ENCODE data around the gene FAM114A2.
A peak's percentile ranks its signal among the peaks of the same experiment; 100 is the strongest.

FAM114A2 gene

GRCh38 chr5:154044099-154044498, 5.4 kb upstream of the FAM114A2 start:
- no peak for DNase-seq
- H2AFZ ChIP-seq (ENCODE audit: low read depth, low read length): no peak overlapping the region
- ATAC-seq (ENCODE audit: insufficient read depth, low read depth): no peak
- H3K4me3 ChIP-seq (ENCODE audit: low read depth in 1 of 2, low read length in 2 of 2): no peak overlapping the region
- H3K4me1 ChIP-seq (ENCODE audit: insufficient read depth, low read length): peaks cover 24% of the 10 kb centered on the region
- peaks cover 9% of the 10 kb centered on the region; the same call in 1 of the 2 replicates for H4K20me1 ChIP-seq (ENCODE audit: insufficient read depth, low read length)
- no peak overlapping the region for H3K4me2 ChIP-seq (ENCODE audit: insufficient read depth, low read length)
- no peaks in the 10 kb centered on the region for H3K27me3 ChIP-seq (ENCODE audit: insufficient read depth, low read length, poor library complexity)
- peaks cover 62% of the 10 kb centered on the region for H3K79me2 ChIP-seq (ENCODE audit: insufficient read depth, low read length)
- H3K27ac ChIP-seq (ENCODE audit: low read length): no peak overlapping the region
- TF ChIP-seq CTCF (IDR thresholded peaks at IDR 0.05; ENCODE audit: borderline replicate concordance, extremely low read depth, low read length, poor library complexity, severe bottlenecking): no peak
- no peak for TF ChIP-seq EZH2 (IDR thresholded peaks at IDR 0.05; ENCODE audit: borderline replicate concordance, low read depth, low read length, severe bottlenecking)
- H3K9ac ChIP-seq (ENCODE audit: low read depth, low read length): no peak overlapping the region
- H3K36me3 ChIP-seq (ENCODE audit: insufficient read depth, low read length): peaks cover 5% of the 10 kb centered on the region
- H3K9me3 ChIP-seq (ENCODE audit: insufficient read depth, low read length, severe bottlenecking): no peaks in the 10 kb centered on the region

- Histone ChIP-seq H3K4me3 (ENCODE audit: low read depth in 1 of 2, low read length in 2 of 2) (no peak overlapping the region), H3K4me2 (ENCODE audit: insufficient read depth, low read length) (no peak overlapping the region), H3K79me2 (ENCODE audit: insufficient read depth, low read length) (peaks cover 71% of the 10 kb centered on the region), H2AFZ (ENCODE audit: low read depth, low read length) (no peak overlapping the region), H4K20me1 (ENCODE audit: insufficient read depth, low read length) (peaks cover 9% of the 10 kb centered on the region; the same call in 1 of the 2 replicates), H3K27me3 (ENCODE audit: insufficient read depth, low read length, poor library complexity) (no peaks in the 10 kb centered on the region), H3K36me3 (ENCODE audit: insufficient read depth, low read length) (peaks cover 5% of the 10 kb centered on the region), H3K4me1 (ENCODE audit: insufficient read depth, low read length) (peaks cover 27% of the 10 kb centered on the region), H3K9me3 (ENCODE audit: insufficient read depth, low read length, severe bottlenecking) (no peaks in the 10 kb centered on the region), H3K27ac (ENCODE audit: low read length) (no peak overlapping the region), H3K9ac (ENCODE audit: low read depth, low read length) (no peak overlapping the region)
- no peak for DNase-seq
- ATAC-seq (ENCODE audit: insufficient read depth, low read depth): no peak
- TF ChIP-seq CTCF (IDR thresholded peaks at IDR 0.05; ENCODE audit: borderline replicate concordance, extremely low read depth, low read length, poor library complexity, severe bottlenecking): no peak
- TF ChIP-seq EZH2 (IDR thresholded peaks at IDR 0.05; ENCODE audit: borderline replicate concordance, low read depth, low read length, severe bottlenecking): no peak
Observed at GRCh38 chr5:154042766-154043165, 4.1 kb upstream of the FAM114A2 start.

GRCh38 chr5:154039458-154039829, 734 bp upstream of the FAM114A2 start:
- no peak for DNase-seq
- H4K20me1 ChIP-seq (ENCODE audit: insufficient read depth, low read length): peaks cover 4% of the 10 kb centered on the region; the same call in 1 of the 2 replicates
- H2AFZ ChIP-seq (ENCODE audit: low read depth, low read length): peak overlapping the region; percentile 98
- no peak for TF ChIP-seq EZH2 (IDR thresholded peaks at IDR 0.05; ENCODE audit: borderline replicate concordance, low read depth, low read length, severe bottlenecking)
- TF ChIP-seq CTCF (IDR thresholded peaks at IDR 0.05; ENCODE audit: borderline replicate concordance, extremely low read depth, low read length, poor library complexity, severe bottlenecking): no peak
- H3K79me2 ChIP-seq (ENCODE audit: insufficient read depth, low read length): peaks cover 65% of the 10 kb centered on the region
- peak overlapping the region; percentile 67 for H3K9ac ChIP-seq (ENCODE audit: low read depth, low read length)
- peak overlapping the region; percentile 70 for H3K4me2 ChIP-seq (ENCODE audit: insufficient read depth, low read length)
- H3K9me3 ChIP-seq (ENCODE audit: insufficient read depth, low read length, severe bottlenecking): no peaks in the 10 kb centered on the region
- no peaks in the 10 kb centered on the region for H3K27me3 ChIP-seq (ENCODE audit: insufficient read depth, low read length, poor library complexity)
- peak overlapping the region; percentile 83 for H3K27ac ChIP-seq (ENCODE audit: low read length)
- H3K4me1 ChIP-seq (ENCODE audit: insufficient read depth, low read length): peaks cover 40% of the 10 kb centered on the region
- no peak for ATAC-seq (ENCODE audit: insufficient read depth, low read depth)
- peaks cover 5% of the 10 kb centered on the region for H3K36me3 ChIP-seq (ENCODE audit: insufficient read depth, low read length)
- peak overlapping the region; percentile 69 to 80 for H3K4me3 ChIP-seq (ENCODE audit: low read depth in 1 of 2, low read length in 2 of 2)
